GM19438 (cell line): ENCODE results near the gene GPC6.
"Not testable (repeated sequence)": the region's sequence is repeated elsewhere in the genome, so short reads cannot be mapped to it uniquely, and the experiment has no call there.

Experiments
- ATAC-seq: cut with Tn5 transposase; IDR thresholded peaks from one replicate; pipeline ENCODE4 v1.9.1; 2021; ENCODE audit warnings: low read depth; ENCODE audit not compliant: unreplicated experiment

Gene GPC6

DNA sequence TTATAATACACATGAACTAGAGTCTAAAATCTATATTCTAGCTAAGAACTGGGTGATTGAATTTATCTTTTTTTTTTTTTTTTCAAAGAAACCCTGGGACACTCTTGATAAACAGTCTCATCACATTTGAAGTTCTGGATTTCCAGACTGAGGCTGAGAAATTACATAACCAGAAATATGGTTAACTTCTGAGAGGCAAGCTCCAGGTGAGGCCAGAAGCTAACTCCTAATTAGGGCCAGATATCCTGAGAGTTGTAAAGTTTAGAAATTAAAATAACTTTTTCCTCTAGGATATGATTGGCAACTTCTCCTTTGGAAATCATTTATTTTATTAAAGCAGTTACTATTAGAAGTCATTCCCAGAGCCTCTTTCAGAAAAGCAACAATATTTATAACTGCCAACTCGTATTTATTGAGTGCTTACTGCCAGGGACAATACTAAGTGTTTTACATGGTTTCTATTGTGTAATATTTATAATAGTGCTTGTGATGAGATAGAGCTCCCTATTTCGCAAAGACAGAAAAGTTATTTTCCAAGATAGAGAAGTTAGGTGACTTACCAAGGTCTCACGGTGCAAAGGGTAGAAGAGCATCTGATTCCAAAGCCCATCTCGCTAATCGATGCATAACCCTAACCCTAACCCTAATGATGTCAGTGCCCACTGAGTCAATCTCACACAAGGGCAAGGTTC, 1065.2 kb downstream of the GPC6 start:
- ATAC-seq: no peak

DNA sequence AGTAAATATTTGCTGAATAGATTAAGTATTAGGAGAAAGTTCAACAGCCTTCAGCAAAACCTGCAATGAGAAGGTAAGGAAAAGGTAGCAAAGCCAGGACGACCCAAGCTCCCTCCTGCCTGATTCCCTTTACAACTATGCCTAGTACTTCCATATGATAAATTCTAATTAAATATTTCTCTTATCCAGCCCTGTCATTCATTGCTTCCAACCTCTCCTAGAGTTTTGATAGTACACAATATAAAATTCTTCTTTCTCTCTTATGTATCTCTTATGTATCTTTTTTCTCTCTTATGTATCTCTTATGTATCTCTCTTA, 1065.7 kb downstream of the GPC6 start:
- ATAC-seq: no peak

DNA sequence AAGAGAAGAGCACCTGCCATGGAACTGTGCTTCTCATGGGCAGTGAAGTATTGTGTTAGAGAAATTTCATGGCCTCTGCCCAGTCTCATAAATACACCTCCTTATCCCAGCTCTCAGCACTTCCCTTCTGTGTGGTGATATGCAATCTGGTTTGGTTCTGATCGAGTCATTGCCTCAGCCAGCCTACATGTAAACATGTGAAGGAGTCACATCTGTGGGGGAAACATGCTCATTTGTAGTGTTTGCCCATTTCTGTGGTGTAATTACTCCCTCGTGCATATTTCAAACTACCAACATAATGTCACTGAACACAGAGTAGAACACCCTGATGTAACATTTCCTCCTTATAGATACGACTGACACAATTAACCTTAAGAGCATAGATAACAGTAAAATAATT, 1069.9 kb downstream of the GPC6 start:
- no peak for ATAC-seq

DNA sequence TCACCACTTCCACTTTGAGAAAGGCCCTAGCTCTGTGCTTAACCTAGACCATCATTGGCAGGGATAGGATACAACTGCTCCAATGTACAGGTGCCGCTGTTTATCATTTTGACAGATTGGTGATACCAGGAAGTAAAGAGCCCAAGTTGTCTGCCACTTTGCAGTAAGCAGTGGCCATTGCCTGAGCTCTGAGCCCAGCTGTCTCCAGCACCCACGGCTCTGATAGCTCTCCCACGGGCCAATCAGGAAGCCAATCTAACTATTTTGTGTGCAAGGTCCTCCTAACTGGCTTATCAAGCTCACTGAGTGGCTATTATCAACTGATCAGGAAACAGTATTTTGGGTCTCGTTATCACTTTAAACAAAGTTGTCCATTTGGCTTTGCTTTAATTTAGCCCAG, 1071.7 kb downstream of the GPC6 start:
- no peak for ATAC-seq

DNA sequence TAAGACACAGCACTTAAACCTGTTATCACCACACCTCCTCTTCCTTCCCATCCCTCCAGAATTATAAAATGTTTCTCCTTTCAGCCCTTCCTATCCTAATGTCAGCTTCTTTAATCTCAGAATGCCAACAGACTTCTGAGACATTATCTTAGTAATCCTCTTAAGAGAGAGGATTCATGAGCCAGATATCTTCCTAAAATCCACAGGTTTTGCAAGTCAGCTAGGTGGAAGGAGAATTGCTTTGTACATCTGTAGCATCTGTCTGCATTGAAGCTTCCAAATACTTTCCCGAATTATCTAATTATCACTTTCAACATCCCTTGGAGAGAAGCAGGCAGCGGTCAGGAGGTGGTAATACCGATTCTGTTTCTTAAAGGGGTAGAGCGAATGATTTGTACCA, 1073.8 kb downstream of the GPC6 start:
- no peak for ATAC-seq

DNA sequence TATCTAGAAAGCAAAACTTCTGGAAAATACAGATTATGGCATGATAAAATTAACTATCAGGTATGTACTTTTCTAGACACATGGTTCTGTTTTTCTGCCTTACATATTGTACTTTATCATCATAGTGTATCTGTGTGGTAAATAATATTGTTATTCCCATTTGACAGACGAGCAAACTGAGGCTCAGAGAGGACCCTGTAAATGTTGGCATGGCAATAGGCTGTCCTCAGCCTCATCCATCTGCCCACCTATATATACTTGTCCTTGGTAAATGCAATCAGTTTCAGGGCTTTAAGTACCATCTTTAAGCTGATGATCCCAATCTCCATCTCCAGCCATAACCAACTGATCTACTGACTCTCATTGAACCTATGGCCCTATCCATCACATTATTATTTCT, 1074.9 kb downstream of the GPC6 start:
- ATAC-seq: no peak

DNA sequence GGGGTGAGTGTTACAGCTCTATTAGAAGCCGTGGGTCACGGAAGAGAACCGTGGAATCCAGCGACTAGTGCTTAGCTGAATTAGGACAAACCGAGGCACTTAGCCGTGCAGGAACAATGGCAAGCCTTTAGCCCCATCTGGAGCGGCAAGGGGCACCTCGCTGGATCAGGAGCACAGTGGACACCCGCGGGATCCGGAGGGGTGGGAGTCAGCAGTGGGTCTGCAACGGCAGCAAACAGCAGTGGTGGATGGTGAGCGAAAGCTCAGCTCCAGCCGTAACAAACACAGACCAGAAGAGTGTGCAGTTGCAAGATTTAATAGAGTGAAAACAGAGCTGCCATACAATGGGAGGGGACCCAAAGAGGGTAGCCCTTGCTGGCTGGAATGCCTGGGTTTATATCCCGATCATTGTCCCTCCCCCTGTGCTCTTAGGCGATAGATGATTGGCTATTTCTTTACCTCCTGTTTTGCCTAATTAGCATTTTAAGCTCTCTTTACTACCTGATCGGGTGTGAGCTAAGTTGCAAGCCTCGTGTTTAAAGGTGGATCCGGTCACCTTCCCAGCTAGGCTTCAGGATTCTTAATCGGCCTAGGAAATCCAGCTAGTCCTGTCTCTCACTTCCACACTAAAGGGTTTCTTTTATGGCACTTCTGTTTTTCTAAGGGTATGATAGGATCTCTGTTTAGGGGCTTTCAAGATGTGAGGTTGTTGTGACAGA, 1076.4 kb downstream of the GPC6 start:
- not testable (repeated sequence) for ATAC-seq

DNA sequence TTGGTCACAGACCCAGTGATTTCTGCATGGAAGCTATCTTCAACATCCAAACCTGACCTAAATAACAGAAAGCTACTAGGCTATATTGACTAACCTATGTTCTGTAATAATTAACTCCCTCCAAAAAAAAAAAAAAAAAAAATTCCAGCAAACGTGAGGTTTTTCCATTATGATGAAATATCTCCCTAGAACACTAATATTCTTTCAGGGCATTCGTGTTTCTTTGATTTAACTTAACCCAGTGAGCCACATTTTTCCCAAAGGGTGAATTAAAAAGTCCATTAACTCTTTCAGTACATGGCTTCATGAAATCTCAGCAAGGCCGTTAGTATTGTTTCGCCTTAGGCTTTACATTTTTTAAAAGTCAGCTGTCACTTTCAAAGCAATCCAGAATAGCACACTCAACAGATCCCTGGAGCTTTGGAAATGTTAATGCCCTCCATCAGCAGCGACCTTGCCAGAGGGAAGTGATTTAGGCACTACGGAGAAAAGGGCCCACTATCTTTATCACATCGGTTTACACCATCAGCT, 1077.1 kb downstream of the GPC6 start:
- no peak for ATAC-seq

DNA sequence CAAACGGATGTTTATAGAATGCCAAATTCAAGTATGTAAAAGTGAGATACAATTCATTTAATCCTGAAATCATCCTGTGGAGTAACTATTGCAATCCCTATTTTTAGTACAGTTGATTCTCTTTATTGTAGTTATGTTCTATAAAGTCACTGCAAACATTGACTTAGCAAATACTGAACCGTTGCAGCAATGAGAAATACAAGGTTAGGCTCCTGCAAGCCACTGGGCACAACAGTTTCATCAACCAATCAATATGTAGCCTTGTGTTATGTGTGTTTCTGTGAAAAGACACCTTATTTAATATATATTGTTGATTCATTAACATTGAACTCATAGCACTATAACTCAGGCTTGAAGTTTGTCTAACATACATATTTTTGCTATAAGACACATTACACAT, 1078.4 kb downstream of the GPC6 start:
- no peak for ATAC-seq

DNA sequence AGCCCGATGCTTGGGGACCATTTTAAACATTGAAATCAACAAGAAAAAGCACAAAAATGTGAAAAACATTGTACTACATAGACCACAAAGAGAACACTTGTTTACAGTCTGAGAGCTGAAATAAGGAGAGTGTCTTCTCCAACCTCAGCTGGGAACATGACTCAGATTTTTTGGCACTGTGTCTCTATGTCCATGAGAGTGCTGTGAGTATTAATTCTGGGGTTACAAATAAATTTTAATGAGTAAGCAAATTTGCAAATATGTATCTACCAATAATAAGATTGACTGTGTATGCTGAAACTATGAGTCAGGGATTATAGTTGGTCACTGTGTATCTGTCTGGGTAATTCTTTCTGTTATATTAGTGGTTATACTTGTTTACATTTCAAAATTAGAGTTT, 1078.9 kb downstream of the GPC6 start:
- no peak for ATAC-seq

DNA sequence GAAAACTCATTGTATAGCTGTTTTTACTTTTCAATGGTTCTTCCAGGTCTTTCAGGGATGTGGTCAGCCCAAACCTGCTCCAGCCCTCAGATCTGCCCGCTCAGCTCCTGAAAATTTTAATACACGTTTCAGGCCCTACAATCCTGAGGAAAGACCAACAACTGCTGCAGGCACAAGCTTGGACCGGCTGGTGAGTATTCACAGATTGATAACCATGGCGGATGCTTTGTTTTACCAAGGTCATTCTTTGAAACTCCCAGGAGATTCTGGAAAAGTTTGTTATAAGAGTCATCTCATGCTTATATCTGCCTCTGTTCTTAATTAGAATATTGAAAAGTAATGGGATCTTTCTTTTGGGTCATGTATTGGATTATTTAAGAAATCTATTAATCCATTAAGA, 1079.3 kb downstream of the GPC6 start:
- no peak for ATAC-seq

DNA sequence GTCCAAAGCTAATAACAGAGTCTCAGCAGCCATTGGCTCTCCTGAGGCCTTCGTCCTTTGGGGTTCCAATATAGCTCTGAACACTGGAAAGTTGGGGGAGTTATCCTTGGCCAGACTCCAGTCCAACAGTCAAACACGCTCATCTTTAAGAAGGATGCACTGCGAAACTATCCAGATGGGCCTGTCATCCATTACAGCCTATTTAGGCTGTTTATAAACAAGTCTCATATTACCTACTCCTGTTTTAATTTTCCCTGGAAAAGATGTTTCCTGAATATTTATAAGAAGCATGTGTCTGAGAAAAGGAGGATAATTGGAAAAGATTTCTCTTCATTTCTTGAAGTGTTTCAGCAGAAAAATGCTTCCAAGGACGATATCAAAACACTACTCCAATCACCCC, 1082.2 kb downstream of the GPC6 start:
- no peak for ATAC-seq

DNA sequence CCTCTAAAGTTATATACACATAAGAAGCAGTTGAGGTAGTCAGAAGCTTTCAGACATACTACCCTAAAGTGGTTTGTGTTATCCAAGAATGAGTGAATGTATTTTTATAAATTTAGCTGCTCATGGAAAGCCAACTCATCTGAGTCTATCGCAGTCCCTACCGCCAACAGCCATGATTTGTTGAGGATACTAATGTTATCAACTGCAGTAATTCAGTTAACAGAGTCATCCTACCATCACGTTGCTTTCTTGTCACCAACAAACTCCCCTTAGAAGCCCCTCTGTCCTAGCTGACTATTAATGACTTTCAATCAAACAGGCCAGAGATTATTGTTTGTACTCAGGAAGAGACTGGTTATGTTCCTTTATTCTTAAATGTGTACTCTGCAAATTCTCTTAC, 1083.0 kb downstream of the GPC6 start:
- no peak for ATAC-seq

DNA sequence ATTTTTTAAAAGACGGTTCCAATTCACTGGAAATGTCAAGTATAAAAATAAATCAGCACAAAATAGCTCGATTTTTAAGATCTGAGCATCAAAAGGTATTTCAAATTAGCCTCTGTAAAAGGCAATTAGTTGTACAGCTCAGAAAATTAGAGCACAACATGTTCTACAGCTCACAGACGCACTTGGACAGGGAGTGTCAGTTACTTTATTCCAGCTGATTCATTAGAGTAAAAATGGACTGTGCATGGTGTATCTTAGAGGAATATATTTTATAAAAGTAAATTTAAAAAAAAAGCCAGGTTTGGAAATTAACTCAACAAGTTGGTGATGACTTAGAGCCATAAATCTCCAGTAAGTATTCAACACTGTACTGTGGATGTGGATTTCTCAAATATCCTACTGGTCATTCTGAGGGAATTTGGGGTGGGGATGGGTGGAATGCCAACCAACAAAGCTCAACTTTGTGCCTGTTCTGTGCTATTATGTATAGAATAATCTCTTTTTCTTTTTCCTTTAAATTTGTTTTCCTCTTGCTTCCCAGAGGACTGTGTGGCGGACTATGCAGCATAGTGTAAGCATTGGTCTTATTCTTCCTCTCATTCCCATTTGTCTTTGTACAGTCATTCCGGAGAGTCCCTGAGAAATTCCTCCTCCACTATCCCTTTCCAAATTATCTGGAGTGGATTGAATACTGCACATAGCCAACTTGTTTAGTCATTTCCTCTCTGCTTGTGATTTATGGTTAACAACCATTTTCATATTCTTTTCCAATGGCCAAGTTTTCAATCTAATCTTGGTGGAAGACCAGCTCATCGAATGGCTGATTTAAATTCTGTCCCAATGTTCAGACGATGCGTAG, 1083.6 kb downstream of the GPC6 start:
- no peak for ATAC-seq

DNA sequence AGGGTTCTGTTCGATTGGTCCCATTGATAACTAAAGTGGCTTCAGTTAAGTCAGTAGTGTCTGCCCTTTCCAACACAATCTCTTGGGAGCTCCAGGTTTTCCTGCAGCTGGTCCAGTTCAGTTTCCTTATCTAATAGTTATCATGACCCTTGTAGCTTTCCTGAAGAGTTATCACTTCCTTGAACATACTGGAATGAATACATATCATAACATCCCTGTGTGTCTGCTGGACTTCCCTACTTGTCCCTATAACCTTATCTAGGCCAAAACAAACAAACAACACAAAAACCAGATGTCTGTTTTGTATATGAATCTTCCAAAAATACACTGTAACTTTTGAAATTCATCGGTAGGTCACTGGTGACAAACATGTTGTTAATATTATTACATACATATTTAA, 1085.3 kb downstream of the GPC6 start:
- no peak for ATAC-seq

DNA sequence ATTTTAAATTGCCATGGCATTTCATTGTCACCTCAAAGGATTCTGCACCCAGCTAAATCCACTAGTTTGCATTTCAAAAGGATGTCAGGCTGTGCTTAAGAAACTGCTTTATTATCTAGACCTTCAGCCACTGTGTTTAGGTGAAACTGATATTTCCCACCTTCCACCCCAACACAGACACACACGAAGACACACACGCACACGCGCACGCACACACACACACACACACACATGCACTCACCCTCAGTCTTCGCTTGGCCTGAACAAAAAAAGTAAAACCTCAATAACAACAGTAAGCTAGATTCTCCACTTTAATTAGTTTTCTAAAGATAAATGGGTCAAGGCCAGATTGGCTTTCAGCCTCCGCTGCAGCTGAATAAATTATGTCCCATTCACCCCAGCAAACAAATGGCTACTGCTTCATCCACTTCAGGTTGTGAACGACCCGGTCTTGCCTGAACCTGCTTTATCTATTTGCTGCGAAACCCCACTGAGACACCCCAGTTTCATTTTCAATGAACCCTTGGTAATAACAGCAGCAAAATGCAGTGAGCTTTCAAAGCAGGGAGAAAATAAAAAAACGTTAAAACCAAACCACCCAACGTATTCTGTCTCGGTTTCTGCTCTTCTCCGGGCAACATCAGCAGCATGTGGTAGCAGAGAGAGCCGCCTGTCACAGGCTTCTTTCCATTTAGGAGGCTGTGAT, 1086.1 kb downstream of the GPC6 start:
- ATAC-seq: peak; percentile 84

DNA sequence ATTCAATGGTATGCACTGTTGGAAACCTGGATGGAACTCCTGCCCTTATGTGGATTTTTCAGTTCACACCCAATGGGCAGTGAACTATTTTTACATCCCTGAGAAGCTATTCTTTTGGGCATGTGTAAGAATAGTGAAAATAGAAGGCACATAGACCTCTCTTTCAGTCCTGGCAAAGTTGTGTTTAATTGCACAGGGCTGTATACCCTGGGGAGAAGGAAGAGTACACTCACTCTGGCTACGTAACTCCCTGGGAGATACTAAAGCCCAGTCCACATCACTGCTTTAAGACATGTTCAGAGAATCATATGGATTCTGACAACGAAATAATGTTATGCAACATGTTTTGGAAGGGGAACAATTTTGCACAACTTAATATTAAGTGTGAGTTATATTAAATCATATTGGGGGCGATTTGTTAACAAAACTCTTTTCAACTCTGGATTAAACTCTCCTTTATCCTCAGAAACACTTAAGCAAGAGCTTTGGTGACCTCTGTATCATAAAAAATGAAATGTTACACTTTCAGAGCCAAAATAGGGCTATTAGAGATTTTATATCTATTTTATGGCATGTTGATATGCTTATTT, 1086.8 kb downstream of the GPC6 start:
- ATAC-seq: no peak

DNA sequence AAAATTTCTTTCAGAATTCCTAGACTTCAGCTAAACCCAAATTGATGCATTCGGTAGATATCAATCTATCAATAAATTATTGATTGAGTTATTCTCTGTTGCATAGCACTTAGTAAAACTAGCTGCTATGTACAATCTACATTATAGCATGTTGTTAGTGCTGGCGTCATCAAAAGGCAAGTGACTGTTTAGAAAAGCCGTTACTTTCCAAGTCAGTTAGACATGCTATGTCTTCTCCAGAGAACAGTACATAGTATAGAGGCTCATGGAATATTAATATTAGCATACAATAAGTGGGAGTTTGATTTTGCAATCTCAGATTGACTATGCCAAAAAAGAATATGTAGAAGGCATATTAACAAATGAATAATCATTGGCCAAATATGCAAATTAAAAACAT, 1087.3 kb downstream of the GPC6 start:
- ATAC-seq: no peak

DNA sequence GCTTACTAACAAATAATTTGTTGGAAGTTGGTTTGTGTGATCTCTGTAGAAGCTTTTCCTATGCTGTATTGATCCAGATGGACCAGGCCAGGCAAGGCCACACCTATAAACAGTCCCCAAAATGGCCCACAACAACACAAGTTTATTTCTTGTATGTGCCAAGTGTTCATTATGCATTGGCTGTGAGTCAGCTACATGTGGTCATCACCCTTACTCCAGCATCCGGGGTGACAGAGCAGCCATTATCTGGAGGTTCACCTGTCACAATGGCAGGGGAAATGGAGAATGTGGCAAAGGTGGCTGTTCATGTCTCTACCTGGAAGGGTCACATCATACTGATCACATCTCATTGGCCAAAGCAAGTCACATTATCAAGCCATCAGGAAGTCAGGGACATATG, 1088.6 kb downstream of the GPC6 start:
- ATAC-seq: no peak

DNA sequence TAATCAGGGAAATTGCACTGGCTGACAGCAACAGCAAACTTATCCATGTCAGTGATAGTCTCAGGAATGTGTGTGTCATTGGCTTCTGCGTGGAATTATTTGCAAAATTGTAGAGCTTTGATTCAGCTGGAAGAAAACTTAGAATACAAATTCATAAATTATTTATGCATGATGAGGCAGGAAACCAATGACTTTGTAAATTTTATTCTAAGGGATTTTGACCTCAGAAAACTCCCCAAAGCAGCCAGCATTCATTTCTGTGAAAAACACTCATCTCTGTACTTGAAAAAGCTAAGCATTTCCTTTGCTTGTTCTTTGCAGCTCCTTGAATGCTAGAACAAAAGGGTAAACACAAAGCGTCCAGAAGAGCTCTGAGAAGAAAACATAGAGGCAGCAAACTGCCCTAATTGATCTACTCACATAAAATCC, 1090.5 kb downstream of the GPC6 start:
- ATAC-seq: no peak
